Aortic smooth muscle cell (primary cell): Measurements from ENCODE around the gene HDAC6. TPM values are rescaled to one million over a fixed set of nuclear protein-coding genes. Genes with fewer than 3 reads are reported as not detected.

Source experiments
- total RNA-seq: library from RNA; depleted of rRNA; stranded (reverse); fragments of >200 nt; gene quantifications from 2 replicates; pipeline ENCODE4 v1.2.3, GENCODE V29; 2014

The HDAC6 gene
- total RNA-seq: 21.7 and 28.1 TPM in 2 replicates

DNA sequence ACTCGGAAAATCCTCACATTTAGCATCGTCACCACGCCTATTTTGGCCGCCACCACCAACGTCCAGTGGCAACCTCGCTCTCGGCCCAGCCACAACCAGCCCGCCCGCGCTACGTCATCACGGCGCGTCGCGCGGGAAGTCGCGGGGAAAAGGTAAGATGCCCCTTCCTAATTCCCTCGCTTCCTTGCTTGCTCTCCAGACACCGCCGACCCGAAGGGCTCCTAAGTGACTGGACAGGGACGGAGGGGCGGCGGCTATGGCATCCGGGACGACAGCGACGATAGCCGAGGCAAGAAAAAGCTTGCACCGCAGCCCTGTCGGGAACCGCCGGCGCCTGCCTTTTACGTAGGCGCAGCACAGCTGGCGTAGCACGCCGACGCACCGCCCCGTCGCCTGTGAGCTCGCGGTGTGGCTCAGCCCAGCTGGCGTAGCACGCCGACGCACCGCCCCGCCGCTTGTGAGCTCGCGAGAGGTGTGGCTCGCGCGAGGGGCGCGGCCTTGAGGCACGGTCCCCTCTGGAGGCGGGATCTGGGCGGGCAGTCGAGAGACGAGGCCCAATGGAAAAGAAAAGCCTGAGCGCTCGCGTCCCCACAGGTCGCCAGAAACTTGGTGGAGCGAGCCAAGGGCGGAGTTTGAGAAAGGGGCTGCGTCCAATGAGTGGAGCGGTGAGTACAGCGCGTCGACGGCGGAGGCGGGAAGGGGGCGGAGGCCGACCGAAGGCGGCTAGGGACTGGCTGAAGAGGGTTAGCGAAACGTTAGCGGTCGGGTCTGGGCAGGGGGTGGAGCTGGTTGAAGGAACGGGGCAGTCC, at the start of gene HDAC6:
HDAC6 (plus strand) TSS at position 788 of the 809 bp plus-strand sequence. CDS start 626 bp downstream, outside the sequence.

DNA sequence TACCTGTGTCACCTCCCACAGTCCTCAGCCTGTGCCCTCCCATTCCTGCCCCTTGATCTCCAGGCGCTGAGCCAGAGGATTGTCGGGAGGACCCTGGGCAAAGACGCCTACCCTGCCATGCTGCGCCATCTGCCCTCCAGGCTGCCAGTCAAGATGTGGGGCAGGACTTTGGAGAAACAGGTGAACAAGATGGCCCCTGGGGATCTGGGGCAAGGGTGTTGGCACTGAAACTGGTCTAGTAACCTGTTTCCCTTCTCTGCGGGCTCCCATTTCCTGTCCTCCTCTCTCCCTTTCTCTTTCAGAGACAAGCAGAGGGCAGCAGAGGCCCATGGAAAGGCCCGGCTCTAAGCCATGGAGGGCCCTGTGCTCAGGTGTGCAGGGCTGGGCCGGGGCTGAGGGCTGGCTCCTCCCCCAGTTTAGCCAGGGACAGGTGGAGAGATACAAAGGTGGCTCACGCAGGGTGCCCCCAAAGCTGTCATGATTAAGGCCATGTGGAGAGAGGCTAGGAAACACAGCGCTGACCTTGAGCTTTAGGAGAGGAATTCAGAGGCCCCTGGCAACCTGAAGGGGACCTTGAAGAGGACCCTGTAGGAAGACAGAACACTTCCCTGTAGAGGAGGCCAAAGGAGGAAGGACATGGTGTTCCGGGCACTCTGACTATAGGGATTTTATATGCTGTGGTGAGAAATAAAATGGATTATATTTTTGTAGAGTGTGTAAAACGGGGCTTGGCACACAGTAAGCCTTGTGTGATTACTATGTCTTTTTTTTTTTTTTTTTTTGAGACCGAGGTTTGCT, 40.0 kb upstream of the HDAC6 start, which contains the start of gene GLOD5:
GLOD5 (plus strand) TSS at position 74 of the 798 bp plus-strand sequence; CDS start at position 118, 44 bp downstream.

DNA sequence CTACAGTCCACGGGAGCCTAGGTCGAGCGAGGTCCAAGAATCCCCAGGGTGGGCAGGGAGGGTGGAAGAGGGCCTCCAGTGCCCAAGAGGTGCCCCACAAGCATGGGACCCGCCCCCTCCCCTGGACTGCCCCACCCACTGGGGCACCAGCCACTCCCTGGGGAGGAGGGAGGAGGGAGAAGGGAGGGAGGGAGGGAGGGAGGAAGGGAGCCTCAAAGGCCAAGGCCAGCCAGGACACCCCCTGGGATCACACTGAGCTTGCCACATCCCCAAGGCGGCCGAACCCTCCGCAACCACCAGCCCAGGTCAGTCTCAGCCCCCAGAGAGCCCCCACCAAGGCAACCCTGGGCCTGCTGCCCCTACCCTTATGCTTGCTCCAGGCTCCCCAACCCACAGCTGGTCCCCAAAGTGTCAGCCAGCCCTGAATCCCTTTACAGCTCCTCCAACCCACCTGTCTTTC, 15.5 kb upstream of the HDAC6 start, which contains the start of gene GATA1:
GATA1 (plus strand) TSS at position 250 of the 460 bp plus-strand sequence. CDS start 4,520 bp downstream, outside the sequence.

DNA sequence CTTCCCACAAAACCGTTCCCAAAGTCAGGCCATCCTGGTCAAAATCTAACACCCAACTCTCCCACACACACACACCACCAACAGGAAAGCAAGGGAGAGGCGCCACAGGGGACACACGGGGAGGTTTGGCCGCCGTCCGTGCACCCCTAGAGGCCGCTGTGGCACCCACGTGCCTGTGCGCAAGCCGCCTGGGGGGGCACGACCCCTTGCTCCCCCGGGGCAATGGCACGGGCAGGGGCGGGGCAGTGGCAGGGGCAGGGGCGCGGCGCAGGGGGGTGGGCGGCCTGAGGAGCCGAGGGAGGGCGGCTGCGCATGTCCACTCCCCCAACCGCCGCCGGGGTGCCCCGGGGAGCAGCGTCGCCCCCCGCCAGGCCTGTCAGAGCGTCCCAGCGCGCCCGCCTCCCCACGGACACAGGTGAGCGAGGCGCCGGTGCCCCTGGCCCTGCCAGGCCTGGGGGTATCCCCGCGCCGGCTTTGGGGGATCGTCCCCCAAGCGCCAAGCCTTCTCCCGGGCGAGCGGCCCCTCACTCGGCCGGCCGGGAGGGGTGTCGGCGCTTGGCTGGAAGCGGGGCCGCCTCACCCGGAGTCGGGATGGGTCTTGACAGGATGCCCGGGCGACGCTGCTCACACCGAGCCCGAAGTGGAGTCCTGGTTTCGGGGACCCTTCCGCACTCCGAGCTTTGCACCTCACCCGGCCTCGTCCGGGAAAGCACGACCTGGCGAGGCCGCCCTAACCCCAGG, 24.4 kb downstream of the HDAC6 start, which contains the start of gene ERAS:
ERAS (plus strand) TSS at position 379 of the 741 bp plus-strand sequence. CDS start 2,611 bp downstream, outside the sequence.

DNA sequence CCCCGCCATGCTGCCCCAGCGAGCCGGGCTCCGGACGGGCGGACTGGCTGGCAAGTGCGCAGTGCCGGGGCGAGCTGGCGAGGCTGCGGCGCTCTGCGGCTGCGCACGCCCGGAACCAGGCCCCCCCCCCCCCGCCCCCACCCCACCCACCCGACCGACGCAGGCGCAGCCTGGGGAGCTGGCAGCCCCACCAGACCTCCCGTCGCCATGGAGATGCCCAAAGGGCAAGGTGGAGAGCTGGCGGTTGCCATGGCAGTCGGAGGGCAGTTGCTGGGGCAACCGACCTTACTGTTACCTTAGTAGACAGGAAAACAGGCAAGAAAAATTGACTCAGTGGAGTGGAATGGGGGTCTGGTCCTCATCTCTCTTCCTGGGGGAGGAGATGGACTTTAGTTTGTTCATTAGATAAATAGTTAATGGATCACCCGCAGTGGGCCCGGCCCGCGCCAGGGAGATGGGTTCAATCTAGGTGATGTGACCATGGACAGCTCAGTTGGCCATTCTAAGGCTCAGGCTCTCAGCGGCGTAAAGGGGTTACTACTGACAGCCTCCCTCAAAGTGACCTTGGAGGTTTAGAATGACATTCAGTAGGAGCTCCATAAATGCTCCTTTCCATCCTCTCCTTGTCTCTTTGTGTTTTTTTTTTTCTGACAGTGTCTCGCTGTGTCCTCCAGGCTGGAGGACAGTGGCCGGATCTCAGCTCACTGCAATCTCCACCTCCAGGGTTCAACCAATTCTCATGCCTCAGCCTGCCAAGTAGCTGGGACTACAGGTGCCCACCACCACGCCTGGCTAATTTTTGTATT, 33.9 kb downstream of the HDAC6 start, which contains the start of gene PCSK1N:
PCSK1N (minus strand) TSS at position 87 of the 806 bp plus-strand sequence; CDS start at position 9, 78 bp downstream.

Other genes starting within 250 kb of the HDAC6 start
- gene RBM3, start 227.6 kb upstream of the HDAC6 start, total RNA-seq: 301 and 362 TPM in 2 replicates
- gene WDR13, start 204.6 kb upstream of the HDAC6 start, total RNA-seq: 146 and 154 TPM in 2 replicates
- gene WAS, start 118.3 kb upstream of the HDAC6 start, total RNA-seq: 0.12 TPM in 1 of 2 replicates, not detected in the other
- 3.0 and 4.4 TPM in 2 replicates for gene SUV39H1, start 105.3 kb upstream of the HDAC6 start, total RNA-seq
- not detected in 2 replicates for gene GLOD5, start 40.3 kb upstream of the HDAC6 start, total RNA-seq
- gene GATA1, start 15.5 kb upstream of the HDAC6 start, total RNA-seq: not detected in 2 replicates
- gene ERAS, start 24.4 kb downstream of the HDAC6 start, total RNA-seq: not detected in 2 replicates
- not detected in 2 replicates for gene PCSK1N, start 33.5 kb downstream of the HDAC6 start, total RNA-seq
- gene TIMM17B, start 95.7 kb downstream of the HDAC6 start, total RNA-seq: 22.9 and 30.3 TPM in 2 replicates
- 63.0 and 96.7 TPM in 2 replicates for gene PQBP1, start 95.9 kb downstream of the HDAC6 start, total RNA-seq
- gene SLC35A2, start 109.6 kb downstream of the HDAC6 start, total RNA-seq: 11.9 and 12.9 TPM in 2 replicates
- 2.7 and 3.3 TPM in 2 replicates for gene PIM2, start 117.0 kb downstream of the HDAC6 start, total RNA-seq
- gene OTUD5, start 155.5 kb downstream of the HDAC6 start, total RNA-seq: 33.1 and 33.4 TPM in 2 replicates
- gene KCND1, start 169.8 kb downstream of the HDAC6 start, total RNA-seq: 0.56 and 0.79 TPM in 2 replicates
- 27.2 and 39.0 TPM in 2 replicates for gene GRIPAP1, start 200.2 kb downstream of the HDAC6 start, total RNA-seq
- 27.1 and 27.5 TPM in 2 replicates for gene TFE3, start 241.3 kb downstream of the HDAC6 start, total RNA-seq